IMR-90 (cell line): Measurements from ENCODE around the gene STPG4. TPM values are rescaled to one million over a fixed set of nuclear protein-coding genes. Genes with fewer than 3 reads are reported as not detected.

Source experiments
- ATAC-seq: fragments of 200-7000 bp; cut with Tn5 transposase; 2 replicates; pipeline ENCODE4 v1.9.1; 2020; ENCODE audit warnings: low read depth, mild to moderate bottlenecking, moderate library complexity
- BruUV-seq: library from RNA; stranded (reverse); fragments of 400-500 nt; replicated peaks from 2 replicates; lab custom pipeline; 2021; lab: Mats Ljungman, UMichigan
- CTCF ChIA-PET: fragments of 300-600 bp; formaldehyde crosslinking; extraction: SDS; loops from one replicate; lab custom pipeline; 2021; ENCODE audit warnings: antibody characterized with exemption; lab: Yijun Ruan, JAX
- POLR2A ChIA-PET: fragments of 300-600 bp; sonication (Branson Sonifier 250); formaldehyde crosslinking; loops from one replicate; lab custom pipeline; 2022; ENCODE audit warnings: antibody characterized with exemption; ENCODE audit not compliant: unreplicated experiment; lab: Charles Lee
- DNase-seq: peaks from one replicate; pipeline ENCODE4 v3.0.0; 2013
- H2AFZ ChIP-seq: replicated peaks from 2 replicates; pipeline ENCODE3; 2013; ENCODE audit warnings: low read length, mild to moderate bottlenecking; ENCODE audit not compliant: poor library complexity
- H2AK5ac ChIP-seq: 2 replicates; pipeline ENCODE4 v1.6.1; 2013; ENCODE audit warnings: low read depth, low read length, inconsistent platforms
- H2AK9ac ChIP-seq: replicated peaks from 2 replicates; pipeline ENCODE3; 2013; ENCODE audit warnings: mild to moderate bottlenecking, low read depth, low read length, moderate library complexity; ENCODE audit not compliant: poor library complexity
- H2BK120ac ChIP-seq: 2 replicates; pipeline ENCODE4 v1.6.1; 2013; ENCODE audit warnings: low read depth, low read length, inconsistent platforms
- H2BK15ac ChIP-seq: 3 replicates; pipeline ENCODE4 v1.6.1; 2013; ENCODE audit warnings: low read depth, low read length, inconsistent platforms
- H2BK20ac ChIP-seq: 2 replicates; pipeline ENCODE4 v1.6.1; 2013; ENCODE audit warnings: low read depth, mild to moderate bottlenecking, inconsistent platforms, low read length, moderate library complexity
- H2BK5ac ChIP-seq: 2 replicates; pipeline ENCODE4 v1.6.1; 2013; ENCODE audit warnings: mild to moderate bottlenecking, low read depth, low read length, inconsistent platforms; ENCODE audit not compliant: poor library complexity, severe bottlenecking
- H3K14ac ChIP-seq: replicated peaks from 2 replicates; pipeline ENCODE4 v1.6.1; 2013; ENCODE audit warnings: low read depth, low read length, inconsistent platforms
- H3K18ac ChIP-seq: 2 replicates; pipeline ENCODE4 v1.6.1; 2013; ENCODE audit warnings: low read depth, low read length, control low read depth
- H3K23ac ChIP-seq: 2 replicates; pipeline ENCODE4 v1.6.1; 2013; ENCODE audit warnings: low read depth, low read length, inconsistent platforms
- H3K27ac ChIP-seq: 2 replicates; pipeline ENCODE4 v1.5.1; 2013; ENCODE audit warnings: mild to moderate bottlenecking, control low read depth, low read length; ENCODE audit not compliant: insufficient read depth
- H3K27me3 ChIP-seq: 2 replicates; pipeline ENCODE4 v1.6.1; 2013; ENCODE audit warnings: low read length; ENCODE audit not compliant: control insufficient read depth, insufficient read depth
- H3K36me3 ChIP-seq: 2 replicates; pipeline ENCODE4 v1.6.1; 2013; ENCODE audit warnings: low read length, mixed read lengths; ENCODE audit not compliant: control insufficient read depth, insufficient read depth
- H3K4ac ChIP-seq: 2 replicates; pipeline ENCODE4 v1.6.1; 2013; ENCODE audit warnings: low read depth, low read length, inconsistent platforms
- H3K4me1 ChIP-seq: 2 replicates; pipeline ENCODE4 v1.6.1; 2013; ENCODE audit warnings: low read length, mixed read lengths; ENCODE audit not compliant: control insufficient read depth, insufficient read depth
- H3K4me2 ChIP-seq: 2 replicates; pipeline ENCODE4 v1.6.1; 2013; ENCODE audit warnings: low read depth, mild to moderate bottlenecking, control low read depth, low read length, moderate library complexity
- H3K4me3 ChIP-seq: 2 replicates; pipeline ENCODE4 v1.5.1; 2013; ENCODE audit warnings: low read depth, mild to moderate bottlenecking, control low read depth, low read length, moderate library complexity; ENCODE audit not compliant: insufficient read depth
- H3K56ac ChIP-seq: 2 replicates; pipeline ENCODE4 v1.6.1; 2013; ENCODE audit warnings: low read length, inconsistent platforms; ENCODE audit not compliant: insufficient read depth; ENCODE audit errors: extremely low read depth
- H3K79me1 ChIP-seq, 2 experiments: 2 replicates each; pipeline ENCODE4 v1.6.1; 2013; ENCODE audit warnings: low read length in 2 of 2, inconsistent platforms in 1 of 2, low read depth in 1 of 2
- H3K9ac ChIP-seq: 2 replicates; pipeline ENCODE4 v1.6.1; 2013; ENCODE audit warnings: low read depth, low read length, control low read depth
- H3K9me1 ChIP-seq: 2 replicates; pipeline ENCODE4 v1.6.1; 2013; ENCODE audit warnings: low read length, inconsistent platforms; ENCODE audit not compliant: insufficient read depth
- H3K9me3 ChIP-seq: 2 replicates; pipeline ENCODE4 v1.6.1; 2013; ENCODE audit warnings: low read length; ENCODE audit not compliant: control insufficient read depth, insufficient read depth
- H4K20me1 ChIP-seq: 2 replicates; pipeline ENCODE4 v1.6.1; 2013; ENCODE audit warnings: low read length, inconsistent platforms; ENCODE audit not compliant: insufficient read depth
- H4K5ac ChIP-seq: 2 replicates; pipeline ENCODE4 v1.6.1; 2013; ENCODE audit warnings: mild to moderate bottlenecking, low read depth, low read length, control low read depth
- H4K8ac ChIP-seq, 2 experiments: 2 replicates each; pipeline ENCODE4 v1.6.1; 2013; ENCODE audit warnings: low read depth in 2 of 2, low read length in 2 of 2, control low read depth in 1 of 2, inconsistent platforms in 1 of 2
- H4K91ac ChIP-seq: 2 replicates; pipeline ENCODE4 v1.6.1; 2013; ENCODE audit warnings: low read depth, low read length, inconsistent platforms; ENCODE audit not compliant: insufficient read depth
- BHLHE40 ChIP-seq: fragments of 150-350 bp; IDR thresholded peaks from 2 replicates; pipeline ENCODE4 v1.6.1; 2016; ENCODE audit warnings: mild to moderate bottlenecking, low read depth, low read length
- CHD1 ChIP-seq: IDR thresholded peaks from 2 replicates; pipeline ENCODE4 v1.6.1; 2012; ENCODE audit warnings: low read depth, low read length, improper control_type of control experiment
- ELK1 ChIP-seq: fragments of 150-350 bp; IDR thresholded peaks from 2 replicates; pipeline ENCODE4 v1.6.1; 2016; ENCODE audit warnings: low read depth, mild to moderate bottlenecking, low read length, moderate library complexity, borderline replicate concordance
- FOS ChIP-seq: fragments of 150-350 bp; IDR thresholded peaks from 2 replicates; pipeline ENCODE4 v1.6.1; 2016; ENCODE audit warnings: low read depth, low read length
- MAFK ChIP-seq: IDR thresholded peaks from 2 replicates; pipeline ENCODE4 v1.6.1; 2012; ENCODE audit warnings: low read depth, low read length, improper control_type of control experiment
- MAZ ChIP-seq: IDR thresholded peaks from 2 replicates; pipeline ENCODE4 v1.6.1; 2012; ENCODE audit warnings: low read depth, mild to moderate bottlenecking, low read length, improper control_type of control experiment, moderate library complexity, borderline replicate concordance
- MXI1 ChIP-seq: IDR thresholded peaks from 2 replicates; pipeline ENCODE4 v1.6.1; 2012; ENCODE audit warnings: low read depth, mild to moderate bottlenecking, low read length, moderate library complexity, borderline replicate concordance
- NFE2L2 ChIP-seq: fragments of 150-350 bp; IDR thresholded peaks from 2 replicates; pipeline ENCODE4 v1.6.1; 2016; ENCODE audit warnings: low read depth, mild to moderate bottlenecking, low read length
- RAD21 ChIP-seq: IDR thresholded peaks from 2 replicates; pipeline ENCODE4 v1.6.1; 2012; ENCODE audit warnings: low read length, improper control_type of control experiment
- RCOR1 ChIP-seq: IDR thresholded peaks from 2 replicates; pipeline ENCODE4 v1.6.1; 2012; ENCODE audit warnings: mild to moderate bottlenecking, low read length, improper control_type of control experiment; ENCODE audit not compliant: insufficient replicate concordance
- RFX5 ChIP-seq: IDR thresholded peaks from 2 replicates; pipeline ENCODE4 v1.8.0; 2012; ENCODE audit warnings: low read depth, mild to moderate bottlenecking, low read length, moderate library complexity
- SMC3 ChIP-seq: fragments of 150-350 bp; IDR thresholded peaks from 2 replicates; pipeline ENCODE4 v1.6.1; 2016; ENCODE audit warnings: low read depth, mild to moderate bottlenecking, antibody characterized with exemption, low read length, moderate library complexity
- USF2 ChIP-seq: fragments of 150-350 bp; IDR thresholded peaks from 2 replicates; pipeline ENCODE4 v1.6.1; 2017; ENCODE audit warnings: mild to moderate bottlenecking, antibody characterized with exemption, low read length, low read depth
- WGBS, 2 experiments: methylation state at CpG; one replicate each; pipeline versions ENCODE4 v1.1.5 to v1.1.7; 2013; ENCODE audit warnings: missing lambda C conversion rate in 2 of 2; ENCODE audit not compliant: insufficient read length in 1 of 2; ENCODE audit errors: extremely low coverage in 2 of 2; 5-methylcytosine and 5-hydroxymethylcytosine counted together
- dilution Hi-C: fragments of 300-500 bp; cut with HindIII; formaldehyde crosslinking; loops from one replicate; pipeline ENCODE4 v1.14.3; 2018; ENCODE audit warnings: low sequenced_read_pairs; ENCODE audit not compliant: unreplicated experiment
- in situ Hi-C: fragments of 300-500 bp; cut with MboI; formaldehyde crosslinking; loops from 3 replicates; pipeline ENCODE4 v1.14.3; 2019; ENCODE audit warnings: low sequenced_read_pairs, inconsistent platforms, mixed read lengths
- intact Hi-C: fragments of 100-400 bp; cut with micrococcal nuclease; formaldehyde crosslinking; loops from 2 replicates; pipeline ENCODE4 v1.10.0; 2022
- polyA plus RNA-seq, 3 experiments: library from polyadenylated mRNA; depleted of rRNA; stranded (reverse); fragments of >200 nt; gene quantifications; 2 replicates each; pipeline ENCODE4 v1.2.3, GENCODE V29; 2012; ENCODE audit warnings: low replicate concordance in 1 of 3
- total RNA-seq: library from RNA; depleted of rRNA; stranded (reverse); fragments of >200 nt; gene quantifications from 2 replicates; pipeline ENCODE4 v1.2.3, GENCODE V29; 2012

Gene STPG4
- total and polyA plus RNA-seq, 2 of the 4 experiments (the other 2 are of a cell fraction), result 0.12 to 0.18 TPM

DNA sequence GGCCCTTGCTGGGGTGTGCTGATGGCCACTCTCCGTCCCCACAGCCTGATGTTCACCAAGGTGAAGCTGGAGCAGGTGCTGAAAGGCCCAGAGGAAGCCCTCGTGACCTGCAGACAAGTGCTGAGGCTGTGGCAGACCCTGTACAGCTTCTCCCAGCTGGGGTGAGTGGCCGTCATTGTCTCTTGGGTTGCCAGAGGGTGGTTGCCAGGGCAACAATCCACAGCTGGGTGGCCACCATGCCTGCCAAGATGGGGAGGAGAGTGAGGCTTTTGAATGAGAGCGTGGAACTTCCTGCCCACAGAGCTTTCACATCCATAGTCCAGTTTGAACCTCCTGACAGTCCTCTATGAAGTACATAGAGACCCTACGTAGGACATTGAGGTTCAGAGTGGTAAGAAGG lies 108.8 kb downstream of the STPG4 start (continued):
- TF ChIP-seq RCOR1 (no peak), NFE2L2 (no peak), SMC3 (no peak), CHD1 (no peak)

GRCh38 chr2:47043891-47044239 lies 111.2 kb downstream of the STPG4 start:
- in situ Hi-C loops, result no loop called here
- peak overlapping the region; percentile 100 for H2BK20ac ChIP-seq
- intact Hi-C loops, result no loop called here
- peak overlapping the region; percentile 99 for H2BK120ac ChIP-seq
- peak overlapping the region; percentile 93 for H4K91ac ChIP-seq
- peak overlapping the region; percentile 92 for H2BK5ac ChIP-seq
- 80% methylated on average over 1 of the region's 4 CpGs; no CpG with 5 or more reads in 1 of the 2 experiments for WGBS, 2 experiments
- no peak overlapping the region for H3K4me2 ChIP-seq
- peak overlapping the region; percentile 55 for H3K56ac ChIP-seq
- H3K79me1 ChIP-seq, result peaks cover 22 to 77% of the 10 kb centered on the region in 2 experiments; a peak in 3 of 4 replicates
- H2AK5ac ChIP-seq, result peak overlapping the region; percentile 97
- H2AK9ac ChIP-seq, result peak overlapping the region; percentile 96
- H4K8ac ChIP-seq, result peak overlapping the region; percentile 25 to 95
- ATAC-seq (no peak; the same call in 1 of the 2 replicates), DNase-seq (no peak)
- no TSS peak for BruUV-seq
- H3K4me1 ChIP-seq, result peaks cover 39% of the 10 kb centered on the region
- H3K9ac ChIP-seq, result 0 out of 2 replicates have a peak overlapping the region, but pooled peaks have one; percentile 3
- no peaks in the 10 kb centered on the region for H3K27me3 ChIP-seq
- peak overlapping the region; percentile 59 for H3K27ac ChIP-seq
- peaks cover 47% of the 10 kb centered on the region for H3K9me1 ChIP-seq
- peaks cover 34% of the 10 kb centered on the region for H3K36me3 ChIP-seq
- peak overlapping the region; percentile 98 for H3K4ac ChIP-seq
- H3K14ac ChIP-seq, result peak overlapping the region; percentile 95
- H3K18ac ChIP-seq, result peak overlapping the region; percentile 46; the same call in 1 of the 2 replicates
- H2AFZ ChIP-seq, result peak overlapping the region; percentile 29
- H2BK15ac ChIP-seq, result peak overlapping the region; percentile 98
- dilution Hi-C loops, result no loop called here
- POLR2A ChIA-PET, result interaction anchor here (0.5 to 1.8 kb wide), 10 partner anchors 9 to 129 kb away, joined by 3 to 23 read pairs (median 4); no protein-coding TSS in a partner anchor
- H3K23ac ChIP-seq, result peak overlapping the region; percentile 91; the same call in 1 of the 2 replicates
- no peaks in the 10 kb centered on the region for H3K9me3 ChIP-seq
- H3K4me3 ChIP-seq, result no peak overlapping the region
- peak overlapping the region; percentile 19; the same call in 1 of the 2 replicates for H4K5ac ChIP-seq
- CTCF ChIA-PET, result interaction anchor here (1.1 kb wide), 2 partner anchors 22 to 252 kb away, joined by 3 read pairs; no protein-coding TSS in a partner anchor
- peaks cover 3% of the 10 kb centered on the region; the same call in 1 of the 2 replicates for H4K20me1 ChIP-seq
- no peak for TF ChIP-seq ELK1
- no peak for TF ChIP-seq MAFK
- no peak for TF ChIP-seq FOS
- TF ChIP-seq MXI1, result no peak
- no peak for TF ChIP-seq MAZ
- TF ChIP-seq RFX5, result no peak
- TF ChIP-seq USF2, result no peak
- TF ChIP-seq BHLHE40, result no peak
- no peak for TF ChIP-seq SMC3
- TF ChIP-seq RAD21, result no peak
